HepG2 (cell line): Measurements from ENCODE around the gene ABCB6. TPM values are rescaled to one million over a fixed set of nuclear protein-coding genes. Genes with fewer than 3 reads are reported as not detected.
A peak's percentile ranks its signal among the peaks of the same experiment; 100 is the strongest.

ENCODE experiments used
- ATF7-NPFF ChIP-seq: sonication (generic); formaldehyde crosslinking; IDR thresholded peaks from 2 replicates; pipeline ENCODE4 v1.8.1; 2023; ENCODE audit warnings: mild to moderate bottlenecking, low read depth, missing genetic modification reagents, moderate library complexity
- EED ChIP-seq: sonication (generic); formaldehyde crosslinking; IDR thresholded peaks from 2 replicates; pipeline ENCODE4 v1.5.0; 2020; ENCODE audit warnings: mild to moderate bottlenecking, missing genetic modification reagents
- GATAD2A ChIP-seq: IDR thresholded peaks from 2 replicates; pipeline ENCODE4 v1.6.1; 2016
- GFI1 ChIP-seq: sonication (generic); formaldehyde crosslinking; IDR thresholded peaks from 2 replicates; pipeline ENCODE4 v1.5.0; 2020; ENCODE audit warnings: missing genetic modification reagents, mild to moderate bottlenecking, borderline replicate concordance
- GTF3A ChIP-seq: sonication (generic); formaldehyde crosslinking; conservative IDR thresholded peaks from 2 replicates; pipeline ENCODE4 v1.4.0; 2020; ENCODE audit warnings: mild to moderate bottlenecking, missing genetic modification reagents
- IKZF4 ChIP-seq: sonication (generic); formaldehyde crosslinking; IDR thresholded peaks from 2 replicates; pipeline ENCODE4 v1.5.1; 2020; ENCODE audit warnings: borderline replicate concordance, mild to moderate bottlenecking, low read depth, missing genetic modification reagents; ENCODE audit errors: not compliant biosample characterization
- MLLT10 ChIP-seq: sonication (generic); formaldehyde crosslinking; IDR thresholded peaks from 2 replicates; pipeline ENCODE4 v1.4.0; 2020; ENCODE audit warnings: missing genetic modification reagents
- NBN ChIP-seq: fragments of 450-650 bp; conservative IDR thresholded peaks from 2 replicates; pipeline ENCODE4 v1.6.1; 2017
- SALL1 ChIP-seq: sonication (generic); formaldehyde crosslinking; IDR thresholded peaks from 2 replicates; pipeline ENCODE4 v1.8.0; 2022; ENCODE audit warnings: mild to moderate bottlenecking, missing genetic modification reagents
- TBL1XR1 ChIP-seq: fragments of 150-350 bp; IDR thresholded peaks from 2 replicates; pipeline ENCODE4 v1.6.1; 2014; ENCODE audit warnings: borderline replicate concordance, low read length; ENCODE audit not compliant: partially characterized antibody
- ZC3H13 ChIP-seq: sonication (generic); formaldehyde crosslinking; IDR thresholded peaks from 2 replicates; pipeline ENCODE4 v1.8.1; 2023; ENCODE audit warnings: mild to moderate bottlenecking, missing genetic modification reagents, moderate library complexity
- ZNF282 ChIP-seq: fragments of 450-650 bp; IDR thresholded peaks from 2 replicates; pipeline ENCODE4 v1.6.1; 2018; ENCODE audit not compliant: partially characterized antibody
- ZNF331 ChIP-seq: sonication (generic); formaldehyde crosslinking; IDR thresholded peaks from 2 replicates; pipeline ENCODE4 v1.4.0; 2020; ENCODE audit warnings: missing genetic modification reagents
- ZNF333 ChIP-seq: sonication (generic); formaldehyde crosslinking; IDR thresholded peaks from 2 replicates; pipeline ENCODE4 v1.4.0; 2020; ENCODE audit warnings: mild to moderate bottlenecking, missing genetic modification reagents, borderline replicate concordance
- ZNF383 ChIP-seq: sonication (generic); formaldehyde crosslinking; IDR thresholded peaks from 2 replicates; pipeline ENCODE4 v1.4.0; 2020; ENCODE audit warnings: missing genetic modification reagents, mild to moderate bottlenecking, borderline replicate concordance
- ZNF432 ChIP-seq: sonication (generic); formaldehyde crosslinking; IDR thresholded peaks from 2 replicates; pipeline ENCODE4 v1.5.0; 2020; ENCODE audit warnings: missing genetic modification reagents, mild to moderate bottlenecking, borderline replicate concordance
- ZNF549 ChIP-seq: sonication (generic); formaldehyde crosslinking; IDR thresholded peaks from 2 replicates; pipeline ENCODE4 v1.5.0; 2020; ENCODE audit warnings: missing genetic modification reagents
- ZNF552 ChIP-seq: sonication (generic); formaldehyde crosslinking; IDR thresholded peaks from 2 replicates; pipeline ENCODE4 v1.9.0; 2022; ENCODE audit warnings: missing genetic modification reagents, mild to moderate bottlenecking, borderline replicate concordance
- ZNF558 ChIP-seq: sonication (generic); formaldehyde crosslinking; IDR thresholded peaks from 2 replicates; pipeline ENCODE4 v1.9.0; 2022; ENCODE audit warnings: mild to moderate bottlenecking, missing genetic modification reagents, borderline replicate concordance
- ZNF569 ChIP-seq: sonication (generic); formaldehyde crosslinking; IDR thresholded peaks from 2 replicates; pipeline ENCODE4 v1.5.0; 2020; ENCODE audit warnings: mild to moderate bottlenecking, missing genetic modification reagents, moderate library complexity, borderline replicate concordance
- ZNF629 ChIP-seq: sonication (generic); formaldehyde crosslinking; conservative IDR thresholded peaks from 2 replicates; pipeline ENCODE4 v1.5.0; 2020; ENCODE audit warnings: missing genetic modification reagents
- ZNF879 ChIP-seq: sonication (generic); formaldehyde crosslinking; IDR thresholded peaks from 2 replicates; pipeline ENCODE4 v1.8.1; 2023; ENCODE audit warnings: missing genetic modification reagents
- polyA plus RNA-seq, 8 experiments: library from polyadenylated mRNA; depleted of rRNA in 3 of 8; stranded (reverse) in 7 of 8; unstranded in 1 of 8; fragments of >200 nt; fragmentation: Illumina TruSeq in 4 of 8; extraction: Trizol in 4 of 8; gene quantifications; 2 replicates each; pipeline versions ENCODE4 v1.2.1 to v1.2.3, GENCODE V29; 2011 to 2016; ENCODE audit warnings: low read depth in 4 of 8, missing spikeins in 1 of 8, mixed read lengths in 1 of 8; ENCODE audit not compliant: insufficient read depth in 1 of 8
- total RNA-seq, 5 experiments: library from RNA; depleted of rRNA; stranded (reverse); fragments of >200 nt; fragmentation: Illumina TruSeq; extraction: Trizol; gene quantifications; 2 replicates each; pipeline ENCODE4 v1.2.3, GENCODE V29; 2016; ENCODE audit warnings: low read depth in 1 of 5
- TF ChIP-seq, protein P1 (sequence below): sonication (generic); formaldehyde crosslinking; IDR thresholded peaks from 2 replicates; pipeline ENCODE4 v1.9.0; 2022; ENCODE audit warnings: missing genetic modification reagents, mild to moderate bottlenecking, borderline replicate concordance
- TF ChIP-seq, protein P2 (sequence below): sonication (generic); formaldehyde crosslinking; IDR thresholded peaks from 2 replicates; pipeline ENCODE4 v1.4.0; 2020; ENCODE audit warnings: missing genetic modification reagents

Gene ABCB6
- total and polyA plus RNA-seq, 2 of the 13 experiments (the other 11 are each of a cell fraction or from before 2014, with no cell fraction given), result 91.1 to 137 TPM

DNA sequence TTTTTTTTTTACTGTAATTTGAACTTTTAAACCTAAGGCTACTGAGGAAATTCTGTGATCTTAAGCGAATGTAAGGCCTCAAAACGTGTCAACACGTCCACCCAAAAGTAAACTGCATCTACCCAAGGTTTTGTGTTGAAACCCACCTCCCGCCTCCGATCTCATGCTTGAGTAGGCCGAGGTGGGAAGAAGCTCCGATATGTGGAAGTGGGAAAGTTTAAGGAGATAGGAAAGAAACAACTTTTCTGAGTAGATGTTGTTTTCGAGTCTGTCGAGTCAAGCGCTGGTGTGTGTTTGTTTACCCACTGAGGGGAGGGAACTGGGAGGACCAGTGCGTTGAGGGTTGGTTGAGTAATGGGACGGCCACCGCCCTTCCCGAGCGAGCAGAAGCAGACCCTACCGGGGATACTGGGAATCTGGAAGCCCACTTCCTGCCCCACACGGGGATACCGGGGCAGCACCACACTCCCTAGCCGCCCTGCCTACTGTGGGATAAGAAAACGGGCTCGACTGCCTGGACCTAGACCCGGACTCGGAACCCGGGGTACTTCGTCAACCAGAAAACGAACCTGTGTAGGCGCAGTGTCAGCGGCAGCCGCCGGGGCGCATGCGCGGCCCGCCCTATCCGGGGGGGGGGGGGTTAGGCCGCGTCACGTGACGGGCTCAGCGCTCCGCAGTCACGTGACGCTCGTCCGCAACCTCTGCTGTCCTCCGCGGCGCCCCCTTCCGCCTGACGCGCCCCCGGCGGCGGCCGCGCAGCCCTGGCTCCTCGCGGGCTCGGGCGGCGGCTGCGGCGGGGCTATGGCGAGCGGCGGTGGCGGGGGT lies 41.0 kb downstream of the ABCB6 start, which contains the start of gene RETREG2 (continued):
- TF ChIP-seq NBN (no peak), ZNF331 (CRISPR knock-in tag) (peak; percentile 57; the same call in 1 of the 2 replicates), ZNF333 (CRISPR knock-in tag) (peak; percentile 47; the same call in 1 of the 2 replicates), ZNF629 (CRISPR knock-in tag) (no peak), ZNF432 (CRISPR knock-in tag) (no peak), TBL1XR1 (peak; percentile 74), MLLT10 (CRISPR knock-in tag) (no peak), ZNF383 (CRISPR knock-in tag) (peak; percentile 90; the same call in 1 of the 2 replicates), ZNF282 (no peak), ZC3H13 (CRISPR knock-in tag) (peak; percentile 81), GTF3A (CRISPR knock-in tag) (peak; percentile 95; the same call in 1 of the 2 replicates), ATF7-NPFF (CRISPR knock-in tag) (peak; percentile 87), ZNF569 (peak; percentile 95), ZNF879 (0 out of 2 replicates have a peak, but pooled peaks have one; percentile 24), EED (CRISPR knock-in tag) (no peak; the same call in 1 of the 2 replicates), SALL1 (peak; percentile 93), ZNF552 (CRISPR knock-in tag) (peak; percentile 89; the same call in 1 of the 2 replicates), GFI1 (CRISPR knock-in tag) (peak; percentile 62), IKZF4 (peak; percentile 56), GATAD2A (CRISPR knock-in tag) (peak; percentile 40), ZNF558 (CRISPR knock-in tag) (no peak), ZNF549 (CRISPR knock-in tag) (no peak)
- TF ChIP-seq, protein P1, sequence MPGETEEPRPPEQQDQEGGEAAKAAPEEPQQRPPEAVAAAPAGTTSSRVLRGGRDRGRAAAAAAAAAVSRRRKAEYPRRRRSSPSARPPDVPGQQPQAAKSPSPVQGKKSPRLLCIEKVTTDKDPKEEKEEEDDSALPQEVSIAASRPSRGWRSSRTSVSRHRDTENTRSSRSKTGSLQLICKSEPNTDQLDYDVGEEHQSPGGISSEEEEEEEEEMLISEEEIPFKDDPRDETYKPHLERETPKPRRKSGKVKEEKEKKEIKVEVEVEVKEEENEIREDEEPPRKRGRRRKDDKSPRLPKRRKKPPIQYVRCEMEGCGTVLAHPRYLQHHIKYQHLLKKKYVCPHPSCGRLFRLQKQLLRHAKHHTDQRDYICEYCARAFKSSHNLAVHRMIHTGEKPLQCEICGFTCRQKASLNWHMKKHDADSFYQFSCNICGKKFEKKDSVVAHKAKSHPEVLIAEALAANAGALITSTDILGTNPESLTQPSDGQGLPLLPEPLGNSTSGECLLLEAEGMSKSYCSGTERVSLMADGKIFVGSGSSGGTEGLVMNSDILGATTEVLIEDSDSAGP (CRISPR knock-in tag), result peak; percentile 67; the same call in 1 of the 2 replicates
- TF ChIP-seq, protein P2, sequence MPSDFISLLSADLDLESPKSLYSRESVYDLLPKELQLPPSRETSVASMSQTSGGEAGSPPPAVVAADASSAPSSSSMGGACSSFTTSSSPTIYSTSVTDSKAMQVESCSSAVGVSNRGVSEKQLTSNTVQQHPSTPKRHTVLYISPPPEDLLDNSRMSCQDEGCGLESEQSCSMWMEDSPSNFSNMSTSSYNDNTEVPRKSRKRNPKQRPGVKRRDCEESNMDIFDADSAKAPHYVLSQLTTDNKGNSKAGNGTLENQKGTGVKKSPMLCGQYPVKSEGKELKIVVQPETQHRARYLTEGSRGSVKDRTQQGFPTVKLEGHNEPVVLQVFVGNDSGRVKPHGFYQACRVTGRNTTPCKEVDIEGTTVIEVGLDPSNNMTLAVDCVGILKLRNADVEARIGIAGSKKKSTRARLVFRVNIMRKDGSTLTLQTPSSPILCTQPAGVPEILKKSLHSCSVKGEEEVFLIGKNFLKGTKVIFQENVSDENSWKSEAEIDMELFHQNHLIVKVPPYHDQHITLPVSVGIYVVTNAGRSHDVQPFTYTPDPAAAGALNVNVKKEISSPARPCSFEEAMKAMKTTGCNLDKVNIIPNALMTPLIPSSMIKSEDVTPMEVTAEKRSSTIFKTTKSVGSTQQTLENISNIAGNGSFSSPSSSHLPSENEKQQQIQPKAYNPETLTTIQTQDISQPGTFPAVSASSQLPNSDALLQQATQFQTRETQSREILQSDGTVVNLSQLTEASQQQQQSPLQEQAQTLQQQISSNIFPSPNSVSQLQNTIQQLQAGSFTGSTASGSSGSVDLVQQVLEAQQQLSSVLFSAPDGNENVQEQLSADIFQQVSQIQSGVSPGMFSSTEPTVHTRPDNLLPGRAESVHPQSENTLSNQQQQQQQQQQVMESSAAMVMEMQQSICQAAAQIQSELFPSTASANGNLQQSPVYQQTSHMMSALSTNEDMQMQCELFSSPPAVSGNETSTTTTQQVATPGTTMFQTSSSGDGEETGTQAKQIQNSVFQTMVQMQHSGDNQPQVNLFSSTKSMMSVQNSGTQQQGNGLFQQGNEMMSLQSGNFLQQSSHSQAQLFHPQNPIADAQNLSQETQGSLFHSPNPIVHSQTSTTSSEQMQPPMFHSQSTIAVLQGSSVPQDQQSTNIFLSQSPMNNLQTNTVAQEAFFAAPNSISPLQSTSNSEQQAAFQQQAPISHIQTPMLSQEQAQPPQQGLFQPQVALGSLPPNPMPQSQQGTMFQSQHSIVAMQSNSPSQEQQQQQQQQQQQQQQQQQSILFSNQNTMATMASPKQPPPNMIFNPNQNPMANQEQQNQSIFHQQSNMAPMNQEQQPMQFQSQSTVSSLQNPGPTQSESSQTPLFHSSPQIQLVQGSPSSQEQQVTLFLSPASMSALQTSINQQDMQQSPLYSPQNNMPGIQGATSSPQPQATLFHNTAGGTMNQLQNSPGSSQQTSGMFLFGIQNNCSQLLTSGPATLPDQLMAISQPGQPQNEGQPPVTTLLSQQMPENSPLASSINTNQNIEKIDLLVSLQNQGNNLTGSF (CRISPR knock-in tag), result peak; percentile 65; the same call in 1 of the 2 replicates
